A549 (cell line): ENCODE results near the gene LDLRAD4.

Experiments
- CHD2 ChIP-seq: fragments of 150-350 bp; IDR thresholded peaks from 2 replicates; pipeline ENCODE4 v1.6.1; 2014; ENCODE audit warnings: low read length; ENCODE audit not compliant: partially characterized antibody
- EP300 ChIP-seq, 2 experiments: fragments of >200 bp; sonication (Bioruptor Twin); formaldehyde crosslinking; IDR thresholded peaks; 2 replicates in 1 of 2; 3 replicates in 1 of 2; pipeline ENCODE4 v1.6.1; 2016 to 2017
- MAX ChIP-seq: IDR thresholded peaks from 2 replicates; pipeline ENCODE4 v1.6.1; 2012
- NR3C1 ChIP-seq: fragments of >200 bp; sonication (Bioruptor Twin); formaldehyde crosslinking; IDR thresholded peaks from 3 replicates; pipeline ENCODE4 v1.6.1; 2017
- POLR2A ChIP-seq: IDR thresholded peaks from 2 replicates; pipeline ENCODE4 v1.6.1; 2012; ENCODE audit warnings: mild to moderate bottlenecking, low read length
- POLR2AphosphoS2 ChIP-seq: conservative IDR thresholded peaks from 2 replicates; pipeline ENCODE4 v1.6.1; 2012; ENCODE audit warnings: low read length, improper control_type of control experiment, inconsistent platforms
- RAD21 ChIP-seq, 2 experiments: fragments of >200 bp in 1 of 2; sonication (Bioruptor Twin) in 1 of 2; formaldehyde crosslinking in 1 of 2; IDR thresholded peaks in 1 of 2; conservative IDR thresholded peaks in 1 of 2; 2 replicates in 1 of 2; 3 replicates in 1 of 2; pipeline ENCODE4 v1.6.1; 2012 to 2018; ENCODE audit warnings: inconsistent platforms in 1 of 2
- TF ChIP-seq, protein P1 (sequence below): fragments of >200 bp; sonication (Bioruptor Twin); formaldehyde crosslinking; IDR thresholded peaks from 3 replicates; pipeline ENCODE4 v1.5.1; 2016
- TF ChIP-seq, protein P2 (sequence below): IDR thresholded peaks from 2 replicates; pipeline ENCODE4 v1.6.1; 2012; ENCODE audit warnings: low read depth, borderline replicate concordance

DNA sequence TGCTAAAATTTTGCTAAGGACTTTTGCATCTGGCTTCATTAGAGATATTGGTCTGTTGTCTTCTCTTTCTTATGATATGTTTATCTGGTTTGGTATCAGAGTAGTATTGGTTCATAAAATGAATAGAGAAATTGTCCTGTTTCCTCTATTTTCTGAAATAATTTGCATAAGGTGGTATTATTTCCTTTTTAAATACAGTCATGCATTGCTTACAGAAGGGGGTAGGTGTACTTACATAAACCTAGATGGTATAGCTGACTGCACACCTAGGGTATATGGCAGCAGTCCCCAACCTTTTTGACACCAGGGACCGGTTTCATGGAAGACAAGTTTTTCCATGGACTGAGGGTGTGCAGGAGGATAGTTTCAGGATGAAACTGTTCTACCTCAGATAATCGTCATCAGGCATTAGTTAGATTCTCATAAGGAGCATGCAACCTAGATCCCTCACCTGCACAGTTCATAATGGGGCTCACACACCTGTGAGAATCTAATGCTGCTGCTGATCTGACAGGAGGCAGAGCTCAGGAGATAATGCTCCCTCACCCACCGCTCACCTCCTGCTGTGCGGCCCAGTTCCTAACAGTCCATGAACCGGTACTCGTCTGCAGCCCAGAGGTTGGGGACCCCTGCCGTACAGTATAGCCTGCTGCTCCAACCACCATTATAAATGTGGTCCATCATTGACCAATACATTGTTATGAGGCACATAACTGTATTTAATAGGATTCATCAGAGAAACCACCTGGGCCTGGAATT is 318.6 kb downstream of the LDLRAD4 start:
- TF ChIP-seq EP300 (IDR thresholded peaks at IDR 0.05) (no peak), MAX (no peak), NR3C1 (no peak), POLR2AphosphoS2 (no peak), POLR2A (no peak), RAD21 (conservative IDR thresholded peaks at IDR 0.05 in 1 of 2, IDR thresholded peaks at IDR 0.05 in 1 of 2) (no peak), CHD2 (no peak)
- TF ChIP-seq, protein P1, sequence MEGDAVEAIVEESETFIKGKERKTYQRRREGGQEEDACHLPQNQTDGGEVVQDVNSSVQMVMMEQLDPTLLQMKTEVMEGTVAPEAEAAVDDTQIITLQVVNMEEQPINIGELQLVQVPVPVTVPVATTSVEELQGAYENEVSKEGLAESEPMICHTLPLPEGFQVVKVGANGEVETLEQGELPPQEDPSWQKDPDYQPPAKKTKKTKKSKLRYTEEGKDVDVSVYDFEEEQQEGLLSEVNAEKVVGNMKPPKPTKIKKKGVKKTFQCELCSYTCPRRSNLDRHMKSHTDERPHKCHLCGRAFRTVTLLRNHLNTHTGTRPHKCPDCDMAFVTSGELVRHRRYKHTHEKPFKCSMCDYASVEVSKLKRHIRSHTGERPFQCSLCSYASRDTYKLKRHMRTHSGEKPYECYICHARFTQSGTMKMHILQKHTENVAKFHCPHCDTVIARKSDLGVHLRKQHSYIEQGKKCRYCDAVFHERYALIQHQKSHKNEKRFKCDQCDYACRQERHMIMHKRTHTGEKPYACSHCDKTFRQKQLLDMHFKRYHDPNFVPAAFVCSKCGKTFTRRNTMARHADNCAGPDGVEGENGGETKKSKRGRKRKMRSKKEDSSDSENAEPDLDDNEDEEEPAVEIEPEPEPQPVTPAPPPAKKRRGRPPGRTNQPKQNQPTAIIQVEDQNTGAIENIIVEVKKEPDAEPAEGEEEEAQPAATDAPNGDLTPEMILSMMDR: no peak
- TF ChIP-seq, protein P2, sequence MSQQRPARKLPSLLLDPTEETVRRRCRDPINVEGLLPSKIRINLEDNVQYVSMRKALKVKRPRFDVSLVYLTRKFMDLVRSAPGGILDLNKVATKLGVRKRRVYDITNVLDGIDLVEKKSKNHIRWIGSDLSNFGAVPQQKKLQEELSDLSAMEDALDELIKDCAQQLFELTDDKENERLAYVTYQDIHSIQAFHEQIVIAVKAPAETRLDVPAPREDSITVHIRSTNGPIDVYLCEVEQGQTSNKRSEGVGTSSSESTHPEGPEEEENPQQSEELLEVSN: no peak
